B cell (primary cell): Measurements from ENCODE around the gene COL25A1.

Experiments
- EZH2 ChIP-seq: IDR thresholded peaks from 2 replicates; pipeline ENCODE4 v1.6.1; 2012; ENCODE audit warnings: borderline replicate concordance, low read depth, mild to moderate bottlenecking, moderate library complexity, low read length; ENCODE audit not compliant: insufficient read depth, poor library complexity, severe bottlenecking
- TF ChIP-seq, protein P1 (sequence below): fragments of 200-600 bp; IDR thresholded peaks from one replicate; pipeline ENCODE4 v1.8.0; 2022; ENCODE audit warnings: antibody characterized with exemption, mild to moderate bottlenecking

DNA sequence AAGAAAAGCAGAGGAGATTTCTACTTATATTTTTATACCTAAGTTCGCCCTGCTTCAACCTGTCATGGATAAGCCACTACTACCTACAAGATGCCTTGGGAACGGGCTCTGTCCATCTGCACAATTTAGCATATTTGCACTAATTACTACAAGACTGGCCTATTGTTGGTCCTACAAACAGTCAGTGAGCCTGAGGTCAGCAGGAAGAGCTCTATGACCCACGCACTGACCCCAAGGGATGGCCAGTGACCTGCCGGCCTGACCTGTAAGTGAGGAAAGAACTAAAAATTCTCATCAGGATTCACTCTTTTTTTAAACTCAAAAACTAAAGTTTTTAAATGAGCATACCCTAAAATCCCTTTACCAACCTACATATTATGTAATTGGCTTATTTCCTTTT, 142.0 kb downstream of the COL25A1 start:
- TF ChIP-seq, protein P1, sequence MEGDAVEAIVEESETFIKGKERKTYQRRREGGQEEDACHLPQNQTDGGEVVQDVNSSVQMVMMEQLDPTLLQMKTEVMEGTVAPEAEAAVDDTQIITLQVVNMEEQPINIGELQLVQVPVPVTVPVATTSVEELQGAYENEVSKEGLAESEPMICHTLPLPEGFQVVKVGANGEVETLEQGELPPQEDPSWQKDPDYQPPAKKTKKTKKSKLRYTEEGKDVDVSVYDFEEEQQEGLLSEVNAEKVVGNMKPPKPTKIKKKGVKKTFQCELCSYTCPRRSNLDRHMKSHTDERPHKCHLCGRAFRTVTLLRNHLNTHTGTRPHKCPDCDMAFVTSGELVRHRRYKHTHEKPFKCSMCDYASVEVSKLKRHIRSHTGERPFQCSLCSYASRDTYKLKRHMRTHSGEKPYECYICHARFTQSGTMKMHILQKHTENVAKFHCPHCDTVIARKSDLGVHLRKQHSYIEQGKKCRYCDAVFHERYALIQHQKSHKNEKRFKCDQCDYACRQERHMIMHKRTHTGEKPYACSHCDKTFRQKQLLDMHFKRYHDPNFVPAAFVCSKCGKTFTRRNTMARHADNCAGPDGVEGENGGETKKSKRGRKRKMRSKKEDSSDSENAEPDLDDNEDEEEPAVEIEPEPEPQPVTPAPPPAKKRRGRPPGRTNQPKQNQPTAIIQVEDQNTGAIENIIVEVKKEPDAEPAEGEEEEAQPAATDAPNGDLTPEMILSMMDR = no peak
- no peak for TF ChIP-seq EZH2
